Type B pancreatic cell (in vitro differentiated cells): ENCODE data around the gene RNF157. TPM values are rescaled to one million over a fixed set of nuclear protein-coding genes. Genes with fewer than 3 reads are reported as not detected.
"Not testable (repeated sequence)": the region's sequence is repeated elsewhere in the genome, so short reads cannot be mapped to it uniquely, and the experiment has no call there.

Experiments used
- DNase-seq: peaks from one replicate; pipeline ENCODE4 v3.0.0; 2021; ENCODE audit warnings: mixed read lengths; ENCODE audit not compliant: unreplicated experiment; ENCODE audit errors: extremely low spot score
- H3K27ac Mint-ChIP-seq: 2 replicates; pipeline ENCODE4 v1.8.0; 2021; ENCODE audit warnings: mild to moderate bottlenecking, mixed read lengths
- H3K27me3 Mint-ChIP-seq: 2 replicates; pipeline ENCODE4 v1.8.0; 2021; ENCODE audit warnings: mixed read lengths
- H3K36me3 Mint-ChIP-seq: 2 replicates; pipeline ENCODE4 v1.8.0; 2021; ENCODE audit warnings: mixed read lengths
- H3K4me1 Mint-ChIP-seq: one replicate; pipeline ENCODE4 v1.8.0; 2021; ENCODE audit warnings: mixed read lengths; ENCODE audit not compliant: unreplicated experiment
- H3K4me3 Mint-ChIP-seq: 2 replicates; pipeline ENCODE4 v1.8.0; 2021; ENCODE audit warnings: mild to moderate bottlenecking, mixed read lengths
- H3K9me3 Mint-ChIP-seq: 2 replicates; pipeline ENCODE4 v1.8.0; 2021; ENCODE audit warnings: mixed read lengths
- total RNA-seq: library from RNA; stranded (reverse); gene quantifications from 2 replicates; pipeline ENCODE4 v1.2.1, GENCODE V29; 2021; ENCODE audit warnings: low replicate concordance
- TF ChIP-seq, protein P1 (sequence below): fragments of 200-600 bp; sonication (generic); conservative IDR thresholded peaks from 2 replicates; pipeline ENCODE4 v1.5.0; 2021; ENCODE audit warnings: antibody characterized with exemption, mild to moderate bottlenecking

RNF157 gene
- total RNA-seq, 1 donor from 2014 or later = 27.0 TPM

DNA sequence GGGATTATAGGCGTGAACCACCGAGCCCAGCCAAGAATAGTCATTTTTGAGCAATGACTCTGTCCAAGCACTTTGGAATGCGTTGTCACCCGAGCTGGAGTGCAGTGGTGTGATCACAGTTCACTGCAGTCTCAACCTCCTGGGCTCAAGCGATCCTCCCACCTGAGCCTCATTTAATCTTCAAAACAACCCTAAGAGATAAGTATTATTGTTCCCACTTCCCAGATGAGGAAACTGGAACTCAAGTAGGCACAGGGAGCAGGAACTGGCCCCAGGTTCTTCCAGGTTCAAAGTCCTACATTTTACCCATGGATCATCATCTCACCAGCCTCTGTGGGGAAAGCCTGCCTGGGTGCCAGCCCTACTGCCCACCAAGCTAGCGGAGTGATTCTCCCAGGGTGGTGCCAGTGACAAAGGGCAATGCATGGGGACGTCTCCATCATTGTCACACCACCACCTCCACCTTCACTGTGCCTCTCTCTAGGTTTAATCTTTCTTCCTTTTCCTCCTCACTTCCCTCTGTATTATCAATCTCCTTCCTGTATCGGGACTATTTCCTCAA is 11.3 kb upstream of the RNF157 start:
- Mint-ChIP-seq H3K4me1 (peaks cover 24% of the 10 kb centered on the region), H3K4me3 (no peak overlapping the region), H3K9me3 (no peaks in the 10 kb centered on the region), H3K36me3 (no peaks in the 10 kb centered on the region), H3K27me3 (no peaks in the 10 kb centered on the region), H3K27ac (peak overlapping the region; percentile 73)
- no peak for DNase-seq
- TF ChIP-seq, protein P1, sequence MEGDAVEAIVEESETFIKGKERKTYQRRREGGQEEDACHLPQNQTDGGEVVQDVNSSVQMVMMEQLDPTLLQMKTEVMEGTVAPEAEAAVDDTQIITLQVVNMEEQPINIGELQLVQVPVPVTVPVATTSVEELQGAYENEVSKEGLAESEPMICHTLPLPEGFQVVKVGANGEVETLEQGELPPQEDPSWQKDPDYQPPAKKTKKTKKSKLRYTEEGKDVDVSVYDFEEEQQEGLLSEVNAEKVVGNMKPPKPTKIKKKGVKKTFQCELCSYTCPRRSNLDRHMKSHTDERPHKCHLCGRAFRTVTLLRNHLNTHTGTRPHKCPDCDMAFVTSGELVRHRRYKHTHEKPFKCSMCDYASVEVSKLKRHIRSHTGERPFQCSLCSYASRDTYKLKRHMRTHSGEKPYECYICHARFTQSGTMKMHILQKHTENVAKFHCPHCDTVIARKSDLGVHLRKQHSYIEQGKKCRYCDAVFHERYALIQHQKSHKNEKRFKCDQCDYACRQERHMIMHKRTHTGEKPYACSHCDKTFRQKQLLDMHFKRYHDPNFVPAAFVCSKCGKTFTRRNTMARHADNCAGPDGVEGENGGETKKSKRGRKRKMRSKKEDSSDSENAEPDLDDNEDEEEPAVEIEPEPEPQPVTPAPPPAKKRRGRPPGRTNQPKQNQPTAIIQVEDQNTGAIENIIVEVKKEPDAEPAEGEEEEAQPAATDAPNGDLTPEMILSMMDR = no peak

- Mint-ChIP-seq H3K4me3 (no peak overlapping the region), H3K27me3 (no peaks in the 10 kb centered on the region), H3K4me1 (peaks cover 25% of the 10 kb centered on the region), H3K27ac (no peak overlapping the region), H3K9me3 (no peaks in the 10 kb centered on the region), H3K36me3 (no peaks in the 10 kb centered on the region)
- TF ChIP-seq, protein P1 = no peak
- DNase-seq = no peak
Observed at GRCh38 chr17:76250141-76250540, 9.8 kb upstream of the RNF157 start.

GRCh38 chr17:76248013-76248782 is 7.9 kb upstream of the RNF157 start:
- no peaks in the 10 kb centered on the region for H3K36me3 Mint-ChIP-seq
- peaks cover 2% of the 10 kb centered on the region for H3K27me3 Mint-ChIP-seq
- no peak overlapping the region for H3K27ac Mint-ChIP-seq
- H3K4me1 Mint-ChIP-seq = peaks cover 37% of the 10 kb centered on the region
- no peak overlapping the region for H3K4me3 Mint-ChIP-seq
- DNase-seq = no peak
- H3K9me3 Mint-ChIP-seq = no peaks in the 10 kb centered on the region
- TF ChIP-seq, protein P1 = no peak

DNA sequence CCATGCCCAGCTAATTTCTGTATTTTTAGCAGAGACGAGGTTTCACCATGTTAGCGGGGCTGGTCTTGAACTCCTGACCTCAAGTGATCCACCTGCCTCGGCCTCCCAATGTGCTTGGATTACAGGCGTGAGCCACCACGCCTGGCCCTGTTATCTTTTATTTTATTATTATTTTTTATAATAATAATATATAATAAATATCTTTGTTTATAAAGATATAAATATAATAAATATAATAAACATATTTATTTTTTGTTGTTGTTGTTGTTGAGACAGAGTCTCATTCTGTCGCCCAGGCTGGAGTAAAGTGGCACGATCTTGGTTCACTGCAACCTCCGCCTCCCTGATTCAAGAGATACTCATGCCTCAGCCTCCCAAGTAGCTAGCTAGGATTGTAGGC is 7.0 kb upstream of the RNF157 start:
- Mint-ChIP-seq H3K36me3 (no peaks in the 10 kb centered on the region), H3K4me1 (peaks cover 36% of the 10 kb centered on the region), H3K27ac (no peak overlapping the region), H3K9me3 (no peaks in the 10 kb centered on the region), H3K4me3 (no peak overlapping the region), H3K27me3 (peaks cover 5% of the 10 kb centered on the region)
- TF ChIP-seq, protein P1 = no peak
- no peak for DNase-seq

- peak overlapping the region; percentile 68 for H3K4me3 Mint-ChIP-seq
- no peaks in the 10 kb centered on the region for H3K9me3 Mint-ChIP-seq
- H3K36me3 Mint-ChIP-seq = no peaks in the 10 kb centered on the region
- H3K4me1 Mint-ChIP-seq = peaks cover 29% of the 10 kb centered on the region
- DNase-seq = no peak
- peak overlapping the region; percentile 80 for H3K27ac Mint-ChIP-seq
- TF ChIP-seq, protein P1 = no peak
- peaks cover 5% of the 10 kb centered on the region for H3K27me3 Mint-ChIP-seq
Observed at GRCh38 chr17:76246080-76247066, 6.1 kb upstream of the RNF157 start.

DNA sequence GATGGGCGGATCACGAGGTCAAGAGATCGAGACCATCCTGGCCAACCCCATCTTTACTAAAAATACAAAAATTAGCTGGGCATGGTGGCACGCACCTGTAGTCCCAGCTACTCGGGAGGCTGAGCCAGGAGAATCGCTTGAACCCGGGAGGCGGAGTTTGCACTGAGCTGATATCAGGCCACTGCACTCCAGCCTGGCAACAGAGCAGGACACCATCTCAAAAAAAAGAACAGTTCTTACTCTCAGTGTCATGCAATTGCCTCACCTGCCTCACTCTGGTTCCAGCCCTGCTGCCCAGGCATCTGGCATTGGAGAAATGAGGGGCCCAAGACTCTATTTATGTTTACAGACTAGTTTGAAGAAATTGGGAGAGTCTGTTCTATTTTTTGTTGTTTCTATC is 4.4 kb upstream of the RNF157 start:
- H3K9me3 Mint-ChIP-seq, H3K36me3 Mint-ChIP-seq, DNase-seq, H3K27me3 Mint-ChIP-seq, H3K27ac Mint-ChIP-seq, H3K4me3 Mint-ChIP-seq: not testable (repeated sequence)
- peaks cover 35% of the 10 kb centered on the region for H3K4me1 Mint-ChIP-seq
